CD4-positive, CD25-positive, alpha-beta regulatory T cell (primary cell): ENCODE measurements around the gene SEL1L3. TPM values are rescaled to one million over a fixed set of nuclear protein-coding genes. Genes with fewer than 3 reads are reported as not detected.

Experiments used
- ATAC-seq, 2 donors: fragments of 150-1000 bp; cut with Tn5 transposase; one replicate each; pipeline ENCODE4 v1.10.0; 2021; ENCODE audit warnings: low read depth in 2 of 2, moderate number of reproducible peaks in 2 of 2, moderate library complexity in 1 of 2
- DNase-seq, 3 donors: peaks; one replicate each; pipeline versions ENCODE4 v3.0.0 to v3.0.0-alpha.2; 2012 to 2022; ENCODE audit warnings: mixed read lengths in 1 of 3
- H3K27ac ChIP-seq: one replicate; pipeline ENCODE4 v1.7.0; 2013; ENCODE audit warnings: mild to moderate bottlenecking, low read length; ENCODE audit not compliant: insufficient read depth, poor library complexity, severe bottlenecking
- H3K27me3 ChIP-seq: one replicate; pipeline ENCODE4 v1.7.0; 2013; ENCODE audit warnings: low read length; ENCODE audit not compliant: control insufficient read depth, insufficient read depth
- H3K36me3 ChIP-seq: one replicate; pipeline ENCODE4 v1.7.0; 2013; ENCODE audit warnings: mild to moderate bottlenecking, low read length, moderate library complexity; ENCODE audit not compliant: control insufficient read depth, insufficient read depth
- H3K4me1 ChIP-seq: 2 replicates; pipeline ENCODE4 v1.7.0; 2013; ENCODE audit warnings: mild to moderate bottlenecking, low read length; ENCODE audit not compliant: insufficient read depth, control insufficient read depth, poor library complexity, severe bottlenecking
- H3K4me3 ChIP-seq: one replicate; pipeline ENCODE4 v1.7.0; 2013; ENCODE audit warnings: low read depth, mild to moderate bottlenecking, low read length, moderate library complexity
- H3K9me3 ChIP-seq, 2 experiments: 1 replicate in 1 of 2; 2 replicates in 1 of 2; pipeline ENCODE4 v1.7.0; 2013; ENCODE audit warnings: low read length in 2 of 2, mild to moderate bottlenecking in 1 of 2, moderate library complexity in 1 of 2; ENCODE audit not compliant: control insufficient read depth in 2 of 2
- H3K27ac Mint-ChIP-seq, 3 donors: one replicate each; pipeline ENCODE4 v1.8.0; 2020 to 2022; ENCODE audit warnings: mild to moderate bottlenecking in 3 of 3, mixed read lengths in 3 of 3, moderate library complexity in 2 of 3
- H3K27me3 Mint-ChIP-seq: one replicate; pipeline ENCODE4 v1.8.0; 2022; ENCODE audit warnings: mild to moderate bottlenecking, mixed read lengths
- H3K36me3 Mint-ChIP-seq: one replicate; pipeline ENCODE4 v1.8.0; 2020; ENCODE audit warnings: mixed read lengths
- H3K4me1 Mint-ChIP-seq, 4 donors: one replicate each; pipeline ENCODE4 v1.8.0; 2020 to 2022; ENCODE audit warnings: mixed read lengths in 4 of 4, mild to moderate bottlenecking in 1 of 4
- H3K4me3 Mint-ChIP-seq, 4 donors: one replicate each; pipeline ENCODE4 v1.8.0; 2020 to 2022; ENCODE audit warnings: mild to moderate bottlenecking in 4 of 4, mixed read lengths in 4 of 4, moderate library complexity in 3 of 4
- H3K9me3 Mint-ChIP-seq, 7 donors: one replicate each; pipeline ENCODE4 v1.8.0; 2020 to 2022; ENCODE audit warnings: mixed read lengths in 7 of 7, mild to moderate bottlenecking in 3 of 7, moderate library complexity in 2 of 7
- polyA plus RNA-seq, 4 donors: library from polyadenylated mRNA; unstranded; fragments of 300-500 nt; fragmentation: Illumina TruSeq; gene quantifications; one replicate each; pipeline ENCODE4 v1.2.3, GENCODE V29; 2021
- total RNA-seq: library from RNA; stranded (reverse); gene quantifications from one replicate; pipeline ENCODE4 v1.2.3, GENCODE V29; 2022

The SEL1L3 gene
- total and polyA plus RNA-seq, 5 donors from 2014 or later, result 36.5 to 74.5 (median 50.3) TPM

- Mint-ChIP-seq H3K9me3 (peaks cover 0 to 4% (median 0%) of the 10 kb centered on the region in 7 donors), H3K4me3 (no peak overlapping the region), H3K27ac (no peak overlapping the region), H3K4me1 (peaks cover 0 to 5% (median 0%) of the 10 kb centered on the region in 4 donors), H3K36me3 (peaks cover 47% of the 10 kb centered on the region), H3K27me3 (no peaks in the 10 kb centered on the region)
- Histone ChIP-seq H3K27me3 (no peaks in the 10 kb centered on the region), H3K36me3 (peaks cover 57% of the 10 kb centered on the region), H3K27ac (no peak overlapping the region), H3K4me1 (no peaks in the 10 kb centered on the region), H3K4me3 (no peak overlapping the region), H3K9me3 (no peaks in the 10 kb centered on the region)
- ATAC-seq (no peak), DNase-seq (no peak)
These were observed 106.9 kb downstream of the SEL1L3 start for GRCh38 chr4:25755911-25756310.

DNA sequence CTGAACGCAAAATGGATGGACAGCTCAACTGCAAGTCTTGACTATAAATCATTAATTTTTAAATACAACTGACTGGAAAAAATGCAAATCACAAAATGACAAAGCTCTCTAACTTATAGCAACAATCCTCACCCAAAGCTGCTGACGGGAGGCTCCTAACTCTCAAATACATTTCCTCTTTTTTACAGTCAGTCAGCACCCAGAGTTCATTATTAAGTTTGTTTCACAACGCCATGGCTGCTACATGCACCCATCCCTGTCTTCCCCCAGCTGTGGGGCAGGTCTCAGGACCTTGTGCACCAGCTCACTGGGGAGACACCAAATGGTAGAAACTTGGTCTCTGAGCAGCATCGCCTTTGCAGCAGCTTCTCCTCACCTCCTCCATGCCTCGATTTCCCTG lies 109.5 kb downstream of the SEL1L3 start:
- Histone ChIP-seq H3K4me3 (no peak overlapping the region), H3K4me1 (no peaks in the 10 kb centered on the region), H3K9me3 (no peaks in the 10 kb centered on the region), H3K36me3 (peaks cover 44% of the 10 kb centered on the region), H3K27me3 (no peaks in the 10 kb centered on the region), H3K27ac (no peak overlapping the region)
- no peak overlapping the region for H3K4me3 Mint-ChIP-seq
- no peak overlapping the region for H3K27ac Mint-ChIP-seq
- H3K9me3 Mint-ChIP-seq, result no peaks in the 10 kb centered on the region
- H3K36me3 Mint-ChIP-seq, result peaks cover 42% of the 10 kb centered on the region
- ATAC-seq (no peak), DNase-seq (no peak)
- H3K27me3 Mint-ChIP-seq, result no peaks in the 10 kb centered on the region
- H3K4me1 Mint-ChIP-seq, result peaks cover 0 to 5% (median 0%) of the 10 kb centered on the region in 4 donors

DNA sequence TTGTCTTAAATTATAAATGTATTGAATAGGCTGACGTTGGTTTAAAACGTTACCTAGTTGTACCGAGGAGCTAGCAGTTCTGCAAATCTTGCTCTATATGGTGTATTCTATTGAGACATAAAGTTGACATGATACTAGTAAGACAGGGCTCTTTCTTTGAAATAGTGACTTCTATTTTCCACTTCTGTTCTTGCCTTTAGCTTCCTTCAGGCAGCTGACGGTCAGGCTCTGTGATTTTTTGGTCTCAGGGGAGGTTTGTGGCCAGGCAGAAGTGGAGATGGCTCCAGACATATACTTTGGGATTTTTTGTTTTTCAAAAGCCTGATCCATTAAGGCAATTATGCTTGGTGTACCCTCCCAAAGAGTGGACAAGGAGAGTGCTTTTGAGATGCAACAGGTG lies 111.9 kb downstream of the SEL1L3 start:
- no peak overlapping the region for H3K27ac ChIP-seq

DNA sequence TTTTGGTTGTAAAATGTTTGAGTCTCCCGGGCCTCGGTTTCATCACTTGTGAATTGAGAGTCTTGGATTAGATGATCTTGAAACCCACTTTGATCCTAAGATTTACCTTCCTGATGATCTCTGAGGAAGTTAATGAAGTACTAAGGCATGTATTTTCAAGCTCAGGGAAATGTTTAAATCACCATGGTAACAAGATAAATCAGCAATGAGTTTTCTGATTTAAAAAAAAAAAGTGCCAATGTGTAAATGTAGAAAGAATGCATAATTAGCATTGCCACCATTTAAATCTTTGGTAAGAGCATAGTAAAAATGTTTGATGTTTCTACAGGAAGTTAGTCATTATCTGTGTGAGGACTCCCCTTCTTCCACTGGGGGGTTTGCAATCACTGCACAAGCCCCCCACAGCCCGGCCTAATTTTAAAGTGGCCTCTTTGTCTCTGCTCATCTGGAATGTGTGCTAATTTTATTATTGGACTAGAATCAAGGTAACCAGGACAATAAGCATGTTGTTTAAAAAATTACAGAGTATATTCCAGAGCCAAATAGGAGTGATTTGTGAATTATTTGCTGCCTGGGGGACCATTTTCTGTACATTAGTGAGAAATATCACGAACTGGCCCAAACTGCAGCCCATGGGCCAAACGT lies 113.5 kb downstream of the SEL1L3 start:
- no peaks in the 10 kb centered on the region for H3K27me3 Mint-ChIP-seq
- H3K9me3 ChIP-seq, result no peaks in the 10 kb centered on the region
- no peak overlapping the region for H3K27ac ChIP-seq
- no peaks in the 10 kb centered on the region for H3K4me1 ChIP-seq
- ATAC-seq (no peak), DNase-seq (no peak)
- no peaks in the 10 kb centered on the region for H3K4me1 Mint-ChIP-seq
- peaks cover 22% of the 10 kb centered on the region for H3K36me3 ChIP-seq
- no peak overlapping the region for H3K4me3 ChIP-seq
- no peaks in the 10 kb centered on the region for H3K9me3 Mint-ChIP-seq
- H3K36me3 Mint-ChIP-seq, result peaks cover 35% of the 10 kb centered on the region
- H3K27me3 ChIP-seq, result no peaks in the 10 kb centered on the region
- no peak overlapping the region for H3K27ac Mint-ChIP-seq
- no peak overlapping the region for H3K4me3 Mint-ChIP-seq

More for the DNA sequence above, 111.9 kb downstream of the SEL1L3 start:
- Mint-ChIP-seq H3K4me1 (peaks cover 0 to under 1% (median 0%) of the 10 kb centered on the region in 4 donors), H3K9me3 (no peaks in the 10 kb centered on the region), H3K27me3 (no peaks in the 10 kb centered on the region), H3K4me3 (no peak overlapping the region), H3K27ac (no peak overlapping the region), H3K36me3 (peaks cover 37% of the 10 kb centered on the region)
- H3K4me3 ChIP-seq, result no peak overlapping the region
- H3K36me3 ChIP-seq, result peaks cover 29% of the 10 kb centered on the region
- H3K4me1 ChIP-seq, result no peaks in the 10 kb centered on the region
- no peak for DNase-seq
- no peaks in the 10 kb centered on the region for H3K27me3 ChIP-seq
- H3K9me3 ChIP-seq, result no peaks in the 10 kb centered on the region
- no peak for ATAC-seq

DNA sequence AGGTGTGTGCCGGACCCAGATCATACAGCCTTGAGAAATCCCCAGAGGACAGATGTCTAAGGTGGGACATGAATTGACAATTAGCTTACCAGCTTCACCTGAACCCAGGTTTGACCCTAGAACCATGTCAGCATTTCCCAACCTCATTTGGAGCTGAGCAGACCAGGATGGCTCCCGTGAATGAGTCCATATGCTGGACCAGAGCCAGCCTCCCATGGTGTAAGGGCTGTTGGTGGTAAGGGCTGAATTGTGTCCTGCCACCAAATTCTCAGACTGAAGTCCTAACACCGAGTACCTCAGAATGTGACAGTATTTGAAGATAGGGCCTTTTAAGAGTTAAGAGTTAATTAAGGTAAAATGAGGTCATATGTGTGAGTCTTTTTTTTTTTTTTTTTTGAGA lies 118.8 kb downstream of the SEL1L3 start:
- Histone ChIP-seq H3K27me3 (no peaks in the 10 kb centered on the region), H3K36me3 (peaks cover 16% of the 10 kb centered on the region), H3K4me3 (no peak overlapping the region), H3K9me3 (no peaks in the 10 kb centered on the region), H3K27ac (no peak overlapping the region), H3K4me1 (no peaks in the 10 kb centered on the region)
- no peak overlapping the region for H3K27ac Mint-ChIP-seq
- ATAC-seq, result no peak
- H3K36me3 Mint-ChIP-seq, result peaks cover 23% of the 10 kb centered on the region
- H3K4me1 Mint-ChIP-seq, result no peaks in the 10 kb centered on the region
- H3K27me3 Mint-ChIP-seq, result no peaks in the 10 kb centered on the region
- H3K4me3 Mint-ChIP-seq, result no peak overlapping the region
- H3K9me3 Mint-ChIP-seq, result peaks cover 0 to 1% (median 0%) of the 10 kb centered on the region in 7 donors
- no peak for DNase-seq

DNA sequence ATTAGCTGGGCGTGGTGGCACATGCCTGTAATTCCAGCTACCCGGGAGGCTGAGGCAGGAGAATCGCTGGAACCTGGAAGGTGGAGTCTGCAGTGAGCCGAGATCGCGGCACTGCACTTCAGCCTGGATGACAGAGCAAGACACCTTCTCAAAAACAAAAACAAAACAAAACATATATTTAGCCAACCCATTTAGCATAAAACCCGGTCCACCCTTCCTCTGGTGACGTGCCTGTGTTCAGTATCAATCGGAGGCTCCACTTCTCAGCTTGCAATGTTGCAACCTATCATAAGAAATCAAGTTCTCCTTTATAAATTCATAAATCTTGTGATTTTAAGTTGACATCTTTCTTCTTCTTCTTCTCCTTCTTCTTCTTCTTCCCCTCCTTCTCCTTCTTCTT lies 133.2 kb downstream of the SEL1L3 start:
- Mint-ChIP-seq H3K4me1 (peaks cover 0 to 2% (median 0%) of the 10 kb centered on the region in 4 donors), H3K27ac (peak overlapping the region in 2 of 3 donors; percentile 18 to 97), H3K36me3 (peaks cover 4% of the 10 kb centered on the region), H3K4me3 (no peak overlapping the region), H3K9me3 (peaks cover 0 to 3% (median 0%) of the 10 kb centered on the region in 7 donors), H3K27me3 (no peaks in the 10 kb centered on the region)
- ATAC-seq (no peak), DNase-seq (no peak)
- Histone ChIP-seq H3K4me3 (no peak overlapping the region), H3K27ac (no peak overlapping the region), H3K4me1 (no peaks in the 10 kb centered on the region), H3K27me3 (no peaks in the 10 kb centered on the region), H3K36me3 (no peaks in the 10 kb centered on the region), H3K9me3 (no peaks in the 10 kb centered on the region)

DNA sequence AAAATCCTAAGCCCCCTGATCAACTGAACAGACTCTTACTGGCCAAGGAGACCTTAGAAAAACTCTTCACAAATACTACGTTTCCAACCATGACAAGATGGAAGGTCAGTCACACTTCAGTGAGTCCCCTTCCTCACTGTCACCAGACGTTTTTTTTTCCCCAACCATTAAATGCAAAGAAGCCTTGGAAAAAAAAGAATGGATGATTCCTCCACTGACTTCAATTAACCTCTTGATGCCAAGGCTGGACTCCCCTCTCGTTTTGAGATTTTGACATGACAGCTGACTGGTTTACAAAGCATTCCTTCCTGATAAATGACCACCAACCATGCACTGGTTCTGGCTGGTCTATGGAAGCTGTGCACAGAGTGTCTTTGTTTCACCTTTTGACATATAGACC lies 133.9 kb downstream of the SEL1L3 start:
- no peak overlapping the region for H3K27ac ChIP-seq
- H3K4me1 ChIP-seq, result no peaks in the 10 kb centered on the region
- H3K9me3 ChIP-seq, result no peaks in the 10 kb centered on the region
- H3K27me3 ChIP-seq, result no peaks in the 10 kb centered on the region
- peaks cover 0 to 2% (median 0%) of the 10 kb centered on the region in 4 donors for H3K4me1 Mint-ChIP-seq
- H3K27ac Mint-ChIP-seq, result no peak overlapping the region
- no peak for DNase-seq
- H3K36me3 Mint-ChIP-seq, result peaks cover 4% of the 10 kb centered on the region
- H3K4me3 ChIP-seq, result no peak overlapping the region
- H3K27me3 Mint-ChIP-seq, result no peaks in the 10 kb centered on the region
- H3K36me3 ChIP-seq, result no peaks in the 10 kb centered on the region
- no peak for ATAC-seq
- H3K4me3 Mint-ChIP-seq, result no peak overlapping the region
- peaks cover 0 to 3% (median 0%) of the 10 kb centered on the region in 7 donors for H3K9me3 Mint-ChIP-seq
